C4-2B (cell line): ENCODE results near the gene SEMA4B.

Source experiments
- H3K27ac ChIP-seq: fragments of 450-650 bp; 2 replicates; pipeline ENCODE4 v1.5.1; 2017
- CTCF ChIP-seq: fragments of 450-650 bp; conservative IDR thresholded peaks from 2 replicates; pipeline ENCODE4 v1.5.1; 2017; ENCODE audit warnings: mild to moderate bottlenecking
- ZFX ChIP-seq: fragments of 450-650 bp; IDR thresholded peaks from 2 replicates; pipeline ENCODE4 v1.6.1; 2017

Gene SEMA4B

DNA sequence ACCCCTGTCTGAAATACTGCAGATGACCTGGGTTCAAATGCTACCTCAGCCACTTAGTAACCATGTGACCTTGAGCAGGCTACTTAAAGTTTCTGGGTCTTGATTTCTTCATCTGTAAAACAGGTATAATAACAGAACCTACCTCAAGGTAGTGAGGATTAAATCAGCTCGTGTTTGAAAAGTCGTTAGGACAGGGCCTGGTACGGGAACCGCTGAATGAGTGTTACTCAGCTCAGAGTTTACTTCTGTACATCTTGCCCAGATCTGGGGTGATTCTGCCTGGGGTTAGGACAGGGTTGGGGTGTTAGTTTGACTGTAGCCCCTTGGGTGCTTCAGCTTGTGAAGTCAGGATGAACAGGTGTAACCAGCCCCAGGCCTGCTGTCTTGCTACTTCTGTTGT lies 1.8 kb downstream of the SEMA4B start:
- H3K27ac ChIP-seq = no peak overlapping the region
- TF ChIP-seq ZFX (no peak), CTCF (no peak)

DNA sequence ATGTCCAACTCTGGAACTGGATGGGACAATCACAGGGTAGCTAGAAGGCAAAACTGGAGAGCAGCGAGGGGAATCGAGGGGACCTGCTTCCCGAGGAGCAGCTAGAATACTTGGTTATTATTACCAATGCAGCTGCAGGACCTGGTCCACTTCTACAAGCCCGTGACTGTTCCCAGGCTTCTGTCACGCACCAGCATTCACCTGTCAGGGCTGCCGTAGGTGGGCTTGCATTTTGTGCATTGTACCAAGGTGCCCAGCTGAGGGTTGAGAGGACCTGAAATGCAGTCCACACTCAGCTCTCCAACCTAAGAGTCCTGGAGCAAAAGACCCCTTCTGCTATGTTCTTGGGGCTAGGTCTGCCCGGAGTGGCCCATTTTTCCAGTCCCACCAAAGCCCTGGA lies 2.3 kb downstream of the SEMA4B start:
- TF ChIP-seq ZFX (no peak), CTCF (no peak)
- no peak overlapping the region for H3K27ac ChIP-seq

DNA sequence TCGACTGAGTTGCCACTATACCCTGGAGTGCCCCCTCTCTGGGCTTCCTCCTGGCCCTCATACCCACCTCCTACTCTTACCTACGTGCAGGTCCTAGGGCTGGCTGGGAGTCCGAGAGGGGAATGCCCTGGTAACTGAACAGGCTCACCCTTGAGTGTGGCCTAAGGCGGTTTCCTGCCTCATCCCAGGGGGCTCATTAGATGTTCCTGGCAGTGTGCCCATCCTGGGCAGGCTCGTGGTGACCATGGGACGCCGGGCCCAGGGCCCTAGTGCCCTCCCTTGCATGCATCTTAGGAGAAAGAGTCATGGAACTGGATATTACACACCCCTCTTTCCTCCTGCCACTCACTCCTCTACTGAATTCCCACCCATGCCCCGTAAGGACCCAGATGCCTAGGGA lies 2.8 kb downstream of the SEMA4B start:
- no peak overlapping the region for H3K27ac ChIP-seq
- TF ChIP-seq ZFX = no peak

DNA sequence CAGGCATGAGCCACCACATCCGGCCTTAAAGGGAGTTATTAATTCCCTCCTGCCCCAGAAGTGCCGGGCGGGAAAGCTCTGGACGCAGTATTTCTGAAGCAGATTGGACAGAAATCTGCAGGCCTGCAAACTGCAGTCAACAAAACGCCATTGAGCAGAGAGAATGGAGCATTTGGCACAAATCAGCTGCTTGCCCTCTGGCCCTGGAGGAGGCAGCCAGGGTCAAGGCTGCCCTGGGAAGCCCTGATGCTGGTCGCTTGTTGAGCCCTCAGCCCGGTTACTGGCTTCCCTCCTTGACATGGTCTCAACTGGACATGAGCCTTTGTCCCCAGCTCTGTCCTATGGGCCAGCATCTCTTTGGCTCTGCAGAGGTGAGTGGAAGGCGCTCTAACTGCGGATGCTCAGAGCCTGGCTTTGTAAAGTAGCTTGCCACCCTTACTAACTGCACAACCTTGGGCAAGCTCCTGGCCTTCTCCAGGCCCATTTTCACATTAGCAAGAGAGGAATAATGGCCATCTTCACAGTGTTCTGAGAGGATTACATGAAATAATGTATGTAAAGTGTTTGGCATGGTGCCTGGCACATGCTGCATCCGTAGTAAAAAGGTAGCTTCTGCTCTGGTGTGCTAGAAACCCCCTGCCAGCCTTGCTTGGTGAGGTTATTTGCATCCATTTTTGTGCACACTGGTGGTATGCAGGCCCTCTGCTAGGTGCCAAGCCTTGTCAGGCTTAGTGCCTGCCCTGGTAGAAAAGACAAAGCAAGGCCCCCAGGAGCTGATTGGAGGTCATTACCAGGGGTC lies 4.1 kb downstream of the SEMA4B start:
- H3K27ac ChIP-seq = no peak overlapping the region

DNA sequence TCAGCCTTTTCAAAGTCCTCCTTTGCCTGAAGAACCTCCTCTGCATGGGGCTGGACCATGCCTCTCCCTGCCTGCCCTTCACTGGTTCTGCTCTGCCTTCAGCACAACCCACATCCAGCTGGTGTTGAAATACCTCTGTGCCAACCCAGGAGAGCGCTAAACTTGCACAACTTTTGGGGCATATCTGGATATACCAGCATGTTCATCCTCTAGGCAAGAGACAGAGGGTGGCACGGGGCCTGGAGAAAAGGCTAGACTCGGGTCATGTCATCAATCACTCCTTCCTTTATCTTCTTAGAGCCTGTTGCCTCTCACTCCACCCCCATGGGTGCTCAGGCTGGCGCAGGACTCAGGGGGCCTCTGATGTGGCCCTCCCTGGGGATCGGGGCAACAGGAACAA lies 4.8 kb downstream of the SEMA4B start:
- TF ChIP-seq CTCF = no peak
- no peak for TF ChIP-seq ZFX
- H3K27ac ChIP-seq = no peak overlapping the region

More for the DNA sequence above, 4.1 kb downstream of the SEMA4B start:
- TF ChIP-seq CTCF (no peak), ZFX (no peak)

DNA sequence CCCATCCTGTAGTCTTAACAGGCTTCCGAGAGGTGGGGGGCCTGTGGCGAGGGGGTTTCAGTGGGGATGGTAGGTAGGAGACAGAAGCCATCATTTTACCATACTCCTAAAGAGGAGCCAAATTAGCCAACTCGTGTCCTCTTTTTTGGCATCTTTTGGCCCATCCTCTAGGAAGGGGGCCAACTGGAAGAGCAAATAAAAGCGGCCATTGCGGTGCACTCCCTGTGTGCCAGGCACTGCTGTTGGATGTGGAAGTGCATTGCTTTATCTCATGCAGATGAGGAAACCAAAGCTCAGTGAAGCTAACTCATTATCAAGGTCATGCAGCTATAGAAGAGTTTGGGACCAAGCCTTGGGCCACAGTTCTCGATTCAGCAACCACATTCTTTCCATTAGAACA lies 6.1 kb downstream of the SEMA4B start:
- H3K27ac ChIP-seq = no peak overlapping the region
- TF ChIP-seq ZFX (no peak), CTCF (no peak)

GRCh38 chr15:90208356-90208755 lies 7.2 kb downstream of the SEMA4B start:
- no peak overlapping the region for H3K27ac ChIP-seq
- TF ChIP-seq CTCF = no peak
- no peak for TF ChIP-seq ZFX

DNA sequence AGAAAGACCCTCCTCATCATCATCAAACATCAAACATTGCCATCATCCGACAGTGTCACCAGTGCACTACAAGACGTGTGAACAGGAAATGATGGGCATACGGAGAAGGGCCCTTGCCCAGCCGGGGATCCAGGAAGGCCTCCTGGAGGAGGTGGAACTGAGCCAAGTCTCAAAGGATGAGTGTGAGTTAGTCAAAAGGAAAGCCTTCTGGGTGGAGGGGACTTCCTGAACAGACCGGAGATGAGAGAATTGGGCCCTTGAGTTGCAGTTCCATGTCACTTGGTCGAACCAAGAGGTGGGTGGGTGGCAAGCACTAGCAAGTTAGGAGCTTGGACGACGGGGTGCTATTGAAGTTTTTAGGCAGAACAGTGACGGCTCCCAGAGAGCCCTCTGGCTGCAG lies 8.5 kb downstream of the SEMA4B start:
- H3K27ac ChIP-seq = no peak overlapping the region
- TF ChIP-seq ZFX = no peak
- TF ChIP-seq CTCF = no peak
